Suprapubic skin (tissue), 4 donors: Measurements from ENCODE around the gene B3GNT7.

Source experiments
- EP300 ChIP-seq: sonication (generic); formaldehyde crosslinking; IDR thresholded peaks from one replicate; pipeline ENCODE4 v1.6.1; 2017; ENCODE audit warnings: antibody characterized with exemption
- POLR2A ChIP-seq, 2 donors: fragments of 450-650 bp; IDR thresholded peaks; one replicate each; pipeline ENCODE4 v1.6.1; 2017; ENCODE audit warnings: antibody characterized with exemption in 2 of 2, mild to moderate bottlenecking in 2 of 2, moderate library complexity in 2 of 2
- POLR2AphosphoS5 ChIP-seq, 3 donors: sonication (generic); formaldehyde crosslinking; IDR thresholded peaks; one replicate each; pipeline ENCODE4 v1.6.1; 2017; ENCODE audit warnings: antibody characterized with exemption in 3 of 3
- TF ChIP-seq, protein P1 (sequence below), 2 donors: fragments of 200-600 bp in 1 of 2; fragments of 450-650 bp in 1 of 2; sonication (generic) in 1 of 2; IDR thresholded peaks; one replicate each; pipeline ENCODE4 v1.5.1; 2016 to 2019; ENCODE audit warnings: antibody characterized with exemption in 2 of 2, mild to moderate bottlenecking in 1 of 2, moderate library complexity in 1 of 2

DNA sequence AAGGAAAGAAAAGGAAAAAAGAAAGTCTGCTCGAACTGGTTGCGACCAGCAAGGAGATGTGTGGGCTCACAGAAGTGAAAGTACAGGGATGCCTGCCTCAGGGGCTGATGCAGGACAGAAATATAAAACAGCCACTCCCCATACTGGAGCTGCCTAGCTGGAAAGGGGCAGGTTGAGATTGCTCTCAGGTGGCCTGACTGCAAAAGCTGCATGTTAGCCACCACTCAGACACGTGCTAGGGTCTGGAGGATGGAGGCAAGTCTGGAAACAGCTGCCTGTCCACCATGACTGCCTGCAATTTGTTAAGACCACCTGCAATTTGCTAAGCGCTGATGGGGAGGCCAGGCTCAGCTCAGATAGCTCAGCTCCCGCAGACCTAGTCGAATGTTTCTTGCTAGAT is 17.9 kb downstream of the B3GNT7 start:
- TF ChIP-seq, protein P1, sequence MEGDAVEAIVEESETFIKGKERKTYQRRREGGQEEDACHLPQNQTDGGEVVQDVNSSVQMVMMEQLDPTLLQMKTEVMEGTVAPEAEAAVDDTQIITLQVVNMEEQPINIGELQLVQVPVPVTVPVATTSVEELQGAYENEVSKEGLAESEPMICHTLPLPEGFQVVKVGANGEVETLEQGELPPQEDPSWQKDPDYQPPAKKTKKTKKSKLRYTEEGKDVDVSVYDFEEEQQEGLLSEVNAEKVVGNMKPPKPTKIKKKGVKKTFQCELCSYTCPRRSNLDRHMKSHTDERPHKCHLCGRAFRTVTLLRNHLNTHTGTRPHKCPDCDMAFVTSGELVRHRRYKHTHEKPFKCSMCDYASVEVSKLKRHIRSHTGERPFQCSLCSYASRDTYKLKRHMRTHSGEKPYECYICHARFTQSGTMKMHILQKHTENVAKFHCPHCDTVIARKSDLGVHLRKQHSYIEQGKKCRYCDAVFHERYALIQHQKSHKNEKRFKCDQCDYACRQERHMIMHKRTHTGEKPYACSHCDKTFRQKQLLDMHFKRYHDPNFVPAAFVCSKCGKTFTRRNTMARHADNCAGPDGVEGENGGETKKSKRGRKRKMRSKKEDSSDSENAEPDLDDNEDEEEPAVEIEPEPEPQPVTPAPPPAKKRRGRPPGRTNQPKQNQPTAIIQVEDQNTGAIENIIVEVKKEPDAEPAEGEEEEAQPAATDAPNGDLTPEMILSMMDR (IDR thresholded peaks at IDR 0.05) = no peak
- TF ChIP-seq POLR2A (IDR thresholded peaks at IDR 0.05) (no peak), POLR2AphosphoS5 (IDR thresholded peaks at IDR 0.05) (no peak), EP300 (no peak)
